Gastroesophageal sphincter (tissue), 3 donors: ENCODE results near the gene ELOVL6.

ENCODE experiments used
- EP300 ChIP-seq: sonication (generic); formaldehyde crosslinking; IDR thresholded peaks from one replicate; pipeline ENCODE4 v1.6.1; 2017; ENCODE audit warnings: antibody characterized with exemption, mild to moderate bottlenecking
- POLR2A ChIP-seq, 2 donors: fragments of 450-650 bp; IDR thresholded peaks; one replicate each; pipeline ENCODE4 v1.6.1; 2017; ENCODE audit warnings: antibody characterized with exemption in 2 of 2, mild to moderate bottlenecking in 2 of 2, moderate library complexity in 1 of 2
- POLR2AphosphoS5 ChIP-seq: sonication (generic); formaldehyde crosslinking; IDR thresholded peaks from one replicate; pipeline ENCODE4 v1.6.1; 2017; ENCODE audit warnings: antibody characterized with exemption
- TF ChIP-seq, protein P1 (sequence below), 4 experiments: fragments of 200-600 bp in 2 of 4; fragments of 450-650 bp in 2 of 4; sonication (generic) in 1 of 4; IDR thresholded peaks; one replicate each; pipeline ENCODE4 v1.5.1; 2017 to 2019; ENCODE audit warnings: antibody characterized with exemption in 4 of 4, mild to moderate bottlenecking in 2 of 4, moderate library complexity in 2 of 4

DNA sequence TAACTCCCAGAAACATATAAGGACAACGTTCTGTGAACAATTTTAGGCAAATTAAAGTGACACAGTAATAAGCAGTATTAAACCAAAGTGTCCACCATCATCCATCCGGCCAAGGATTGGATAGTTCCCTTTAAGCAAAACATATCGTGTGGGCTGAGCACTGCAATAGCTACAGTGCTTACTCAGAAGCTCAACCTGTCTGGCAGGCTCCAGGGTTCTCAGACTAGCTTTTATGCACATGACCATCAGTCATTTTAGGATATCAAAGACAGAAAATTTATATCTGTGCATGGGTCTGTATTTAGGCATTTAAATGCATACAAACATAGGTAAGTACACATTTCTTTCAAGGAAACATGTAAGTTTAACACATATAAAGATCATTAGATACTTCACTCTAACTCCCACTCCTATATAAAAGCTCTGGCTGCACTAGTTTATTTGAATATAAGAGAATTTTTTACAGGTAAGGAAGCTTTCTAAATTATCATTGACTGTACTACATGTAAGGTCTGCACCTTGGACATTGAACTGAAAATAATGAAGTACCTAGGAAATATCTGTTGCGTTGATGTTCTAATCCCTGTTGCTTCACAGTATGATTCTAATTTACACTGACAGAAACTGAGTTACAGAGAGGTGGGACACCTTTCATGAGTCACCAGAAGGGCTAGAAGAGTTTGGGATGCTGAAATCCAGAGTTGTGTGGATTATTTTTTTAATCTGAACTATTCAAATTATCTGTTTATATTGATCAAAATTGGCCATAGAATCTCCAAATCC lies 67.6 kb downstream of the ELOVL6 start:
- TF ChIP-seq, protein P1, sequence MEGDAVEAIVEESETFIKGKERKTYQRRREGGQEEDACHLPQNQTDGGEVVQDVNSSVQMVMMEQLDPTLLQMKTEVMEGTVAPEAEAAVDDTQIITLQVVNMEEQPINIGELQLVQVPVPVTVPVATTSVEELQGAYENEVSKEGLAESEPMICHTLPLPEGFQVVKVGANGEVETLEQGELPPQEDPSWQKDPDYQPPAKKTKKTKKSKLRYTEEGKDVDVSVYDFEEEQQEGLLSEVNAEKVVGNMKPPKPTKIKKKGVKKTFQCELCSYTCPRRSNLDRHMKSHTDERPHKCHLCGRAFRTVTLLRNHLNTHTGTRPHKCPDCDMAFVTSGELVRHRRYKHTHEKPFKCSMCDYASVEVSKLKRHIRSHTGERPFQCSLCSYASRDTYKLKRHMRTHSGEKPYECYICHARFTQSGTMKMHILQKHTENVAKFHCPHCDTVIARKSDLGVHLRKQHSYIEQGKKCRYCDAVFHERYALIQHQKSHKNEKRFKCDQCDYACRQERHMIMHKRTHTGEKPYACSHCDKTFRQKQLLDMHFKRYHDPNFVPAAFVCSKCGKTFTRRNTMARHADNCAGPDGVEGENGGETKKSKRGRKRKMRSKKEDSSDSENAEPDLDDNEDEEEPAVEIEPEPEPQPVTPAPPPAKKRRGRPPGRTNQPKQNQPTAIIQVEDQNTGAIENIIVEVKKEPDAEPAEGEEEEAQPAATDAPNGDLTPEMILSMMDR (IDR thresholded peaks at IDR 0.05), result no peak
- TF ChIP-seq POLR2AphosphoS5, result no peak
- no peak for TF ChIP-seq POLR2A (IDR thresholded peaks at IDR 0.05)
- no peak for TF ChIP-seq EP300
